CD14-positive monocyte (primary cell): ENCODE results near the gene SGPL1. TPM values are rescaled to one million over a fixed set of nuclear protein-coding genes. Genes with fewer than 3 reads are reported as not detected.
"Not testable (repeated sequence)": the region's sequence is repeated elsewhere in the genome, so short reads cannot be mapped to it uniquely, and the experiment has no call there.

Experiments
- DNase-seq, 3 donors: peaks; one replicate each; pipeline ENCODE4 v3.0.0-alpha.2; 2011 to 2022
- H2AFZ ChIP-seq: 2 replicates; pipeline ENCODE4 v1.6.0; 2012; ENCODE audit warnings: mild to moderate bottlenecking, low read depth, low read length, inconsistent platforms; ENCODE audit not compliant: insufficient read depth, poor library complexity, severe bottlenecking
- H3K27ac ChIP-seq, 2 donors: 1 replicate in 1 of 2; 2 replicates in 1 of 2; pipeline ENCODE4 v1.5.1; 2012 to 2013; ENCODE audit warnings: low read length in 2 of 2, control low read depth in 1 of 2, inconsistent platforms in 1 of 2, low read depth in 1 of 2, mild to moderate bottlenecking in 1 of 2
- H3K27me3 ChIP-seq, 2 donors: one replicate each; pipeline versions ENCODE4 v1.6.0 to v1.6.1; 2011 to 2013; ENCODE audit warnings: low read length in 2 of 2; ENCODE audit not compliant: control insufficient read depth in 2 of 2, insufficient read depth in 2 of 2
- H3K36me3 ChIP-seq, 2 donors: replicated peaks in 1 of 2; 1 replicate in 1 of 2; 2 replicates in 1 of 2; pipeline versions ENCODE4 v1.5.1 to v1.6.1; 2012 to 2013; ENCODE audit warnings: low read length in 2 of 2, control low read depth in 1 of 2, inconsistent platforms in 1 of 2, mild to moderate bottlenecking in 1 of 2; ENCODE audit not compliant: insufficient read depth in 2 of 2, control insufficient read depth in 1 of 2
- H3K4me1 ChIP-seq, 2 donors: 1 replicate in 1 of 2; 2 replicates in 1 of 2; pipeline versions ENCODE4 v1.5.1 to v1.6.1; 2012 to 2013; ENCODE audit warnings: low read length in 2 of 2, control low read depth in 1 of 2, inconsistent platforms in 1 of 2, mild to moderate bottlenecking in 1 of 2, moderate library complexity in 1 of 2; ENCODE audit not compliant: insufficient read depth in 2 of 2, control insufficient read depth in 1 of 2
- H3K4me2 ChIP-seq: replicated peaks from 2 replicates; pipeline ENCODE3; 2012; ENCODE audit warnings: low read length, moderate library complexity, mild to moderate bottlenecking; ENCODE audit not compliant: poor library complexity, severe bottlenecking; ENCODE audit errors: extremely low read depth
- H3K4me3 ChIP-seq, 3 experiments: fragments of 200-600 bp in 1 of 3; sonication (generic) in 1 of 3; replicated peaks in 1 of 3; 1 replicate in 2 of 3; 2 replicates in 1 of 3; pipeline ENCODE4 v1.5.1; 2011 to 2013; ENCODE audit warnings: low read length in 3 of 3, mild to moderate bottlenecking in 3 of 3, control low read depth in 2 of 3, low read depth in 2 of 3, inconsistent platforms in 1 of 3, moderate library complexity in 1 of 3
- H3K79me2 ChIP-seq: 2 replicates; pipeline ENCODE4 v1.6.0; 2012; ENCODE audit warnings: mild to moderate bottlenecking, control low read depth, inconsistent platforms, low read length, moderate library complexity; ENCODE audit not compliant: insufficient read depth
- H3K9ac ChIP-seq: 2 replicates; pipeline ENCODE4 v1.6.0; 2017; ENCODE audit warnings: low read length, mild to moderate bottlenecking; ENCODE audit not compliant: insufficient read depth, poor library complexity, severe bottlenecking
- H3K9me3 ChIP-seq, 2 donors: replicated peaks in 1 of 2; 1 replicate in 1 of 2; 2 replicates in 1 of 2; pipeline versions ENCODE4 v1.5.1 to v1.6.1; 2012 to 2013; ENCODE audit warnings: low read length in 2 of 2, control low read depth in 1 of 2; ENCODE audit not compliant: control insufficient read depth in 1 of 2, insufficient read depth in 1 of 2
- H4K20me1 ChIP-seq: 2 replicates; pipeline ENCODE4 v1.6.0; 2012; ENCODE audit warnings: mild to moderate bottlenecking, low read length, control low read depth, moderate library complexity; ENCODE audit not compliant: insufficient read depth
- H3K27ac Mint-ChIP-seq, 7 donors: one replicate each; pipeline ENCODE4 v1.8.0; 2020; ENCODE audit warnings: mild to moderate bottlenecking in 7 of 7, mixed read lengths in 7 of 7, moderate library complexity in 6 of 7, inconsistent platforms in 2 of 7
- H3K27me3 Mint-ChIP-seq, 3 donors: one replicate each; pipeline ENCODE4 v1.8.0; 2021 to 2022; ENCODE audit warnings: low read depth in 3 of 3, mild to moderate bottlenecking in 3 of 3, mixed read lengths in 3 of 3, moderate library complexity in 3 of 3, inconsistent platforms in 1 of 3
- H3K36me3 Mint-ChIP-seq, 2 donors: one replicate each; pipeline ENCODE4 v1.8.0; 2020; ENCODE audit warnings: mixed read lengths in 2 of 2, inconsistent platforms in 1 of 2, mild to moderate bottlenecking in 1 of 2
- H3K4me1 Mint-ChIP-seq: one replicate; pipeline ENCODE4 v1.8.0; 2020; ENCODE audit warnings: mild to moderate bottlenecking, mixed read lengths
- H3K4me3 Mint-ChIP-seq, 2 donors: one replicate each; pipeline ENCODE4 v1.8.0; 2020; ENCODE audit warnings: mild to moderate bottlenecking in 2 of 2, mixed read lengths in 2 of 2, moderate library complexity in 1 of 2
- H3K9me3 Mint-ChIP-seq, 7 donors: one replicate each; pipeline ENCODE4 v1.8.0; 2020 to 2022; ENCODE audit warnings: mixed read lengths in 7 of 7, mild to moderate bottlenecking in 6 of 7, moderate library complexity in 6 of 7, inconsistent platforms in 2 of 7
- CTCF ChIP-seq: fragments of 200-600 bp; IDR thresholded peaks from one replicate; pipeline ENCODE4 v1.8.0; 2022; ENCODE audit warnings: antibody characterized with exemption, mild to moderate bottlenecking
- WGBS: methylation state at CpG from one replicate; pipeline ENCODE4 v1.1.5; 2013; ENCODE audit warnings: missing lambda C conversion rate; ENCODE audit not compliant: insufficient coverage; 5-methylcytosine and 5-hydroxymethylcytosine counted together
- intact Hi-C, 2 donors: fragments of 100-400 bp; cut with micrococcal nuclease; formaldehyde crosslinking; loops; one replicate each; pipeline versions ENCODE4 v1.15.0 to v1.15.1; 2023
- polyA minus RNA-seq: library from RNA; depleted of rRNA, polyadenylated mRNA; stranded (reverse); fragments of >200 nt; gene quantifications from 2 replicates; pipeline ENCODE4 v1.2.3, GENCODE V29; 2012
- polyA plus RNA-seq, 3 donors: library from polyadenylated mRNA; depleted of rRNA in 1 of 3; unstranded in 2 of 3; stranded (reverse) in 1 of 3; fragments of 300-500 nt in 2 of 3; fragments of >200 nt in 1 of 3; fragmentation: Illumina TruSeq in 2 of 3; gene quantifications; 1 replicate in 2 of 3; 2 replicates in 1 of 3; pipeline ENCODE4 v1.2.3, GENCODE V29; 2012 to 2021
- total RNA-seq, 12 experiments: library from RNA in 1 of 12; stranded (reverse) in 1 of 12; fragments of 120-200 nt in 1 of 12; gene quantifications; one replicate each; pipeline ENCODE4 v1.2.4 and lab custom pipeline; 2013 to 2026; ENCODE audit warnings: mixed read lengths in 6 of 12, inconsistent platforms in 1 of 12

Gene SGPL1
- 25.0 TPM for total RNA-seq (2013)
- polyA plus RNA-seq (10 to 100 TPM; 16.6 to 26.8 (median 26.1) TPM), polyA minus RNA-seq (13.7 and 19.3 TPM in 2 replicates), total RNA-seq (lab: John Stamatoyannopoulos, UW) (45.9 to 185 (median 65.2) reads per million in 11 experiments)

GRCh38 chr10:70815504-70816219 lies at the start of gene SGPL1:
Gene SGPL1 (plus strand): TSS chr10:70815948. CDS start chr10:70816854, 906 bp downstream.
- H3K9ac ChIP-seq, result peak within 1 kb of the TSS; percentile 86
- no peaks in the 10 kb centered on the region for H3K27me3 ChIP-seq
- H3K4me1 Mint-ChIP-seq, result peaks cover 17% of the 10 kb centered on the region
- peaks cover 0 to 1% (median 0%) of the 10 kb centered on the region in 7 donors for H3K9me3 Mint-ChIP-seq
- H3K36me3 ChIP-seq, result peaks cover 0 to 26% of the 10 kb centered on the region in 2 donors
- peak within 1 kb of the TSS; percentile 6 to 86 for H3K27ac ChIP-seq
- no peaks in the 10 kb centered on the region for H3K9me3 ChIP-seq
- peak within 1 kb of the TSS; percentile 98 to 99 for H3K4me3 Mint-ChIP-seq
- TF ChIP-seq CTCF, result peak; percentile 99
- intact Hi-C loops, result loop anchor here (1.0 kb wide), 1 partner anchor 65 kb away; no protein-coding TSS in a partner anchor
- H3K4me2 ChIP-seq, result peak within 1 kb of the TSS; percentile 94
- H3K4me3 ChIP-seq, result peak within 1 kb of the TSS; percentile 80 to 97 (median 86)
- peaks cover 9% of the 10 kb centered on the region for H4K20me1 ChIP-seq
- 2% methylated on average over 47 of the region's 58 CpGs for WGBS
- peaks cover 0 to under 1% (median 0%) of the 10 kb centered on the region in 3 donors for H3K27me3 Mint-ChIP-seq
- H3K79me2 ChIP-seq, result peaks cover 3% of the 10 kb centered on the region
- peaks cover 8 to 13% of the 10 kb centered on the region in 2 donors for H3K4me1 ChIP-seq
- peak within 1 kb of the TSS; percentile 93 for H2AFZ ChIP-seq
- H3K36me3 Mint-ChIP-seq, result peaks cover 21 to 25% of the 10 kb centered on the region in 2 donors
- H3K27ac Mint-ChIP-seq, result peak within 1 kb of the TSS; percentile 55 to 95 (median 89)
- DNase-seq, result peak; percentile 69 to 80 (median 76)

GRCh38 chr10:70768026-70768685 lies 47.6 kb upstream of the SGPL1 start:
- H2AFZ ChIP-seq, H3K79me2 ChIP-seq, H4K20me1 ChIP-seq, intact Hi-C loops, H3K27me3 ChIP-seq, DNase-seq, H3K4me3 ChIP-seq, H3K27ac Mint-ChIP-seq, H3K36me3 Mint-ChIP-seq, H3K4me3 Mint-ChIP-seq, H3K36me3 ChIP-seq, H3K4me1 ChIP-seq, H3K27ac ChIP-seq, H3K27me3 Mint-ChIP-seq, H3K4me2 ChIP-seq, H3K4me1 Mint-ChIP-seq, H3K9ac ChIP-seq: not testable (repeated sequence)
- 93% methylated on average over 2 of the region's 6 CpGs for WGBS
- peaks cover 11 to 23% (median 16%) of the 10 kb centered on the region in 7 donors for H3K9me3 Mint-ChIP-seq
- peaks cover 10 to 13% of the 10 kb centered on the region in 2 donors for H3K9me3 ChIP-seq
